ENCODE measurements around the gene RPS27L. TPM values are rescaled to one million over a fixed set of nuclear protein-coding genes. Genes with fewer than 3 reads are reported as not detected.

Gene RPS27L
- total and polyA plus RNA-seq, 2 of the 8 experiments (the other 6 are each of a cell fraction or from before 2014, with no cell fraction given) = 115 to 143 TPM

GRCh38 chr15:63194302-63194701, 37.0 kb upstream of the RPS27L start:
- ChIA-PET CTCF (ENCODE audit: partially characterized antibody) (interaction anchor here (0.8 to 2.3 kb wide), 4 partner anchors 9 to 337 kb away, joined by 3 to 10 read pairs (median 3); no protein-coding TSS in a partner anchor), POLR2A (ENCODE audit: partially characterized antibody) (interaction anchor here (0.9 to 1.2 kb wide), 2 partner anchors 15 to 147 kb away, joined by 3 read pairs; no protein-coding TSS in a partner anchor)
- Histone ChIP-seq H3K4me2 (ENCODE audit: insufficient read depth in 1 of 2, low read depth in 2 of 2, low read length in 2 of 2) (no peak overlapping the region), H2AFZ (ENCODE audit: low read length) (no peak overlapping the region), H3K14ac (ENCODE audit: insufficient read length) (no peak overlapping the region), H3K23me2 (ENCODE audit: low read depth, low read length) (peaks cover 6% of the 10 kb centered on the region; the same call in 1 of the 2 replicates), H2BK120ac (replicated peaks; ENCODE audit: low read depth, low read length) (no peak overlapping the region), H4K8ac (ENCODE audit: extremely low read depth, insufficient read depth, low read length) (no peak overlapping the region), H2AK5ac (ENCODE audit: low read depth, low read length) (no peak overlapping the region), H3K4me1 (replicated peaks in 1 of 4; ENCODE audit: control insufficient read depth in 3 of 4, insufficient read depth in 4 of 4, low read length in 3 of 4) (peaks cover 0 to 15% (median 10%) of the 10 kb centered on the region in 4 experiments; a peak in 5 of 7 replicates), H3K79me1 (ENCODE audit: low read depth, low read length) (peaks cover 7% of the 10 kb centered on the region; the same call in 1 of the 2 replicates), H3K36me3 (ENCODE audit: control insufficient read depth in 2 of 4, insufficient read depth in 4 of 4, low read length in 3 of 4) (no peaks in the 10 kb centered on the region), H4K20me1 (replicated peaks in 1 of 2; ENCODE audit: control insufficient read depth in 1 of 2, insufficient read depth in 2 of 2, low read length in 2 of 2) (peaks cover 0 to 3% of the 10 kb centered on the region in 2 experiments), H2BK5ac (ENCODE audit: low read depth, low read length) (no peak overlapping the region), H3K9me3 (ENCODE audit: insufficient read depth in 2 of 2, low read depth in 1 of 2, low read length in 1 of 2) (no peaks in the 10 kb centered on the region), H3K9ac (replicated peaks in 1 of 4; ENCODE audit: extremely low read depth in 1 of 4, low read depth in 3 of 4, low read length in 3 of 4) (no peak overlapping the region), H3K4ac (replicated peaks; ENCODE audit: insufficient read length, low read depth, low read length) (no peak overlapping the region), H3K27me3 (replicated peaks in 1 of 4; ENCODE audit: control insufficient read depth in 3 of 4, extremely low read depth in 1 of 4, insufficient read depth in 3 of 4, low read length in 3 of 4) (no peaks in the 10 kb centered on the region), H3K27ac (ENCODE audit: low read depth, low read length) (no peak overlapping the region), H3K79me2 (ENCODE audit: control insufficient read depth in 1 of 2, insufficient read depth in 2 of 2, low read length in 2 of 2) (peaks cover 9 to 89% of the 10 kb centered on the region in 2 experiments), H3K4me3 (ENCODE audit: extremely low read depth in 1 of 4, insufficient read depth in 2 of 4, low read depth in 3 of 4, low read length in 4 of 4) (no peak overlapping the region), H4K91ac (replicated peaks; ENCODE audit: insufficient read length, low read length) (no peak overlapping the region), H2BK12ac (ENCODE audit: low read depth, low read length) (no peak overlapping the region), H4K5ac (ENCODE audit: insufficient read length, low read depth, low read length) (no peak overlapping the region), H3K56ac (replicated peaks; ENCODE audit: insufficient read length, low read depth, low read length) (no peak overlapping the region), H3K23ac (ENCODE audit: insufficient read length) (no peak overlapping the region), H3K18ac (ENCODE audit: extremely low read depth, low read length) (no peak overlapping the region), H2BK20ac (ENCODE audit: low read length) (no peak overlapping the region), H2BK15ac (ENCODE audit: low read length) (no peak overlapping the region)
- TF ChIP-seq CTBP2 (IDR thresholded peaks at IDR 0.05; ENCODE audit: borderline replicate concordance, insufficient read depth, insufficient read length, low read length) (no peak), SP1 (IDR thresholded peaks at IDR 0.05; ENCODE audit: low read depth, low read length) (no peak), FOSL1 (IDR thresholded peaks at IDR 0.05; ENCODE audit: insufficient read depth, low read depth, low read length) (no peak), JUND (IDR thresholded peaks at IDR 0.05; ENCODE audit: low read length) (no peak), RXRA (IDR thresholded peaks at IDR 0.05; ENCODE audit: insufficient read depth, low read depth, low read length) (no peak), BCL11A (IDR thresholded peaks at IDR 0.05; ENCODE audit: low read depth in 2 of 2, low read length in 2 of 2) (no peak), GTF2F1 (IDR thresholded peaks at IDR 0.05; ENCODE audit: borderline replicate concordance, low read depth, low read length) (no peak), TAF1 (IDR thresholded peaks at IDR 0.05; ENCODE audit: low read depth, low read length) (no peak), TEAD4 (IDR thresholded peaks at IDR 0.05; ENCODE audit: low read depth, low read length) (no peak), HDAC2 (IDR thresholded peaks at IDR 0.05; ENCODE audit: borderline replicate concordance in 1 of 2, low read depth in 2 of 2, low read length in 2 of 2) (no peak), SP4 (IDR thresholded peaks at IDR 0.05; ENCODE audit: low read length) (no peak)
- FAIRE-seq (no peak), DNase-seq (ENCODE audit: low read depth in 1 of 2, low spot score in 2 of 2) (no peak)
- 91% methylated on average over 4 of the region's 4 CpGs; no CpG with 5 or more reads in 1 of the 2 experiments for WGBS, 2 experiments (ENCODE audit: extremely low coverage in 1 of 2, insufficient coverage in 1 of 2, insufficient read length in 1 of 2, insufficient replicate concordance in 2 of 2, low coverage in 1 of 2, low lambda C conversion rate in 2 of 2, missing lambda C conversion rate in 1 of 2)

Data from H1 (cell line).